ENCODE measurements around the gene BID.
"Not testable (repeated sequence)": the region's sequence is repeated elsewhere in the genome, so short reads cannot be mapped to it uniquely, and the experiment has no call there.

BID gene

GRCh38 chr22:17767233-17768065 lies 6.8 kb downstream of the BID start:
- DNase-seq: peak; percentile 25

GRCh38 chr22:17764852-17765251 lies 9.4 kb downstream of the BID start:
- DNase-seq: not testable (repeated sequence)

- no peak for DNase-seq
Observed at GRCh38 chr22:17764036-17764435, 10.2 kb downstream of the BID start.

- not testable (repeated sequence) for DNase-seq
Observed at GRCh38 chr22:17763442-17763841, 10.8 kb downstream of the BID start.

- no peak for DNase-seq
Observed at GRCh38 chr22:17761138-17761488, 13.2 kb downstream of the BID start.

- no peak for DNase-seq
Observed at GRCh38 chr22:17754233-17754925, 19.9 kb downstream of the BID start.

GRCh38 chr22:17753401-17753989 lies 20.8 kb downstream of the BID start:
- no peak for DNase-seq

GRCh38 chr22:17751596-17751995 lies 22.7 kb downstream of the BID start:
- no peak for DNase-seq

GRCh38 chr22:17749605-17750395 lies 24.5 kb downstream of the BID start:
- no peak for DNase-seq

GRCh38 chr22:17748555-17749353 lies 25.5 kb downstream of the BID start:
- DNase-seq: no peak

GRCh38 chr22:17746916-17747315 lies 27.4 kb downstream of the BID start:
- DNase-seq: no peak

- no peak for DNase-seq
Observed at GRCh38 chr22:17744430-17744829, 29.8 kb downstream of the BID start.

GRCh38 chr22:17743661-17744411 lies 30.4 kb downstream of the BID start:
- DNase-seq: no peak

GRCh38 chr22:17742527-17742902 lies 31.8 kb downstream of the BID start:
- peak; percentile 56 for DNase-seq

- DNase-seq: no peak
Observed at GRCh38 chr22:17741866-17742526, 32.3 kb downstream of the BID start.

- no peak for DNase-seq
Observed at GRCh38 chr22:17739196-17739975, 34.9 kb downstream of the BID start.

- no peak for DNase-seq
Observed at GRCh38 chr22:17738386-17739128, 35.7 kb downstream of the BID start.

- no peak for DNase-seq
Observed at GRCh38 chr22:17734187-17734586, 40.1 kb downstream of the BID start.

GRCh38 chr22:17733466-17733865 lies 40.8 kb downstream of the BID start:
- no peak for DNase-seq
